ENCODE results near the gene CD109.

DNA sequence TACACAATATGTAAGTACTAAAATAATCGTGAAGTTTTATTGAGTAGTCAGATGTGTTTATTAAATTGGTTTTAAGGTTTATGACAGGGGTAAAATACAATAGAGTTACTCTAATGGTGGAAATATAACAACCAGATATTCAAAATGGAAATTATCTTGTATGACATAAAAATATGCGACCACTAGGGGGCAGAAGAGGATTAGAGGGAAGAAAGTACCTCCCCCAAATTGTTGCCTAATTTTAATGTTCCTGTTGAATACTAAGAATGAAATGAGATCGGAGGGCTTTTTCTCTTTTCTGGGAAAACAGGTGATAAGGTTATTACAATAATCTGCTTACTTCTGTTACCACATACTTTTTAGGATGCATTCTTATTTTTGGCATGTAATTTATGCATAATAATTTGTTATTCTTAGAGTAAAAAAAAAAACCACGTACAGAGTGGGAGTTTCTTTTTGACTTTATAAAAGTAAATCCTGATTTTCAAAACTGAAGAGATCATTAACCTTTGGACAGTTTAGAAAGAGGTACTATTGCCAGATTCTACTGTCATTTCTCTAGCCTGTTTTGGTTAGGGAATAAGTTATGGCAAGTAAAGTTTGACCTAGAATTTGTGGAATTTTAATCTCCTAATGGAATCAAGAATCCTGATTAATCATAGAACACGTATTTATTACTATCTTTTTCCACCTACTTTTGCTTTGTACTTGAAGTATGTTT lies 159.2 kb downstream of the CD109 start:
- no peak for TF ChIP-seq ZNF70 (CRISPR knock-in tag; IDR thresholded peaks at IDR 0.05)
- no peak for TF ChIP-seq RARB (CRISPR knock-in tag; IDR thresholded peaks at IDR 0.05)
- no peak for TF ChIP-seq ZFP30 (CRISPR knock-in tag; IDR thresholded peaks at IDR 0.05)
- TF ChIP-seq, protein P1, sequence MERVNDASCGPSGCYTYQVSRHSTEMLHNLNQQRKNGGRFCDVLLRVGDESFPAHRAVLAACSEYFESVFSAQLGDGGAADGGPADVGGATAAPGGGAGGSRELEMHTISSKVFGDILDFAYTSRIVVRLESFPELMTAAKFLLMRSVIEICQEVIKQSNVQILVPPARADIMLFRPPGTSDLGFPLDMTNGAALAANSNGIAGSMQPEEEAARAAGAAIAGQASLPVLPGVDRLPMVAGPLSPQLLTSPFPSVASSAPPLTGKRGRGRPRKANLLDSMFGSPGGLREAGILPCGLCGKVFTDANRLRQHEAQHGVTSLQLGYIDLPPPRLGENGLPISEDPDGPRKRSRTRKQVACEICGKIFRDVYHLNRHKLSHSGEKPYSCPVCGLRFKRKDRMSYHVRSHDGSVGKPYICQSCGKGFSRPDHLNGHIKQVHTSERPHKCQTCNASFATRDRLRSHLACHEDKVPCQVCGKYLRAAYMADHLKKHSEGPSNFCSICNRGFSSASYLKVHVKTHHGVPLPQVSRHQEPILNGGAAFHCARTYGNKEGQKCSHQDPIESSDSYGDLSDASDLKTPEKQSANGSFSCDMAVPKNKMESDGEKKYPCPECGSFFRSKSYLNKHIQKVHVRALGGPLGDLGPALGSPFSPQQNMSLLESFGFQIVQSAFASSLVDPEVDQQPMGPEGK (CRISPR knock-in tag; IDR thresholded peaks at IDR 0.05; ENCODE audit: borderline replicate concordance) = no peak
- TF ChIP-seq TOX (CRISPR knock-in tag; IDR thresholded peaks at IDR 0.05; ENCODE audit: borderline replicate concordance) = no peak
- TF ChIP-seq, protein P2, sequence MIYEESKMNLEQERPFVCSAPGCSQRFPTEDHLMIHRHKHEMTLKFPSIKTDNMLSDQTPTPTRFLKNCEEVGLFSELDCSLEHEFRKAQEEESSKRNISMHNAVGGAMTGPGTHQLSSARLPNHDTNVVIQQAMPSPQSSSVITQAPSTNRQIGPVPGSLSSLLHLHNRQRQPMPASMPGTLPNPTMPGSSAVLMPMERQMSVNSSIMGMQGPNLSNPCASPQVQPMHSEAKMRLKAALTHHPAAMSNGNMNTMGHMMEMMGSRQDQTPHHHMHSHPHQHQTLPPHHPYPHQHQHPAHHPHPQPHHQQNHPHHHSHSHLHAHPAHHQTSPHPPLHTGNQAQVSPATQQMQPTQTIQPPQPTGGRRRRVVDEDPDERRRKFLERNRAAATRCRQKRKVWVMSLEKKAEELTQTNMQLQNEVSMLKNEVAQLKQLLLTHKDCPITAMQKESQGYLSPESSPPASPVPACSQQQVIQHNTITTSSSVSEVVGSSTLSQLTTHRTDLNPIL (CRISPR knock-in tag; IDR thresholded peaks at IDR 0.05; ENCODE audit: low read depth) = no peak
- TF ChIP-seq, protein P3, sequence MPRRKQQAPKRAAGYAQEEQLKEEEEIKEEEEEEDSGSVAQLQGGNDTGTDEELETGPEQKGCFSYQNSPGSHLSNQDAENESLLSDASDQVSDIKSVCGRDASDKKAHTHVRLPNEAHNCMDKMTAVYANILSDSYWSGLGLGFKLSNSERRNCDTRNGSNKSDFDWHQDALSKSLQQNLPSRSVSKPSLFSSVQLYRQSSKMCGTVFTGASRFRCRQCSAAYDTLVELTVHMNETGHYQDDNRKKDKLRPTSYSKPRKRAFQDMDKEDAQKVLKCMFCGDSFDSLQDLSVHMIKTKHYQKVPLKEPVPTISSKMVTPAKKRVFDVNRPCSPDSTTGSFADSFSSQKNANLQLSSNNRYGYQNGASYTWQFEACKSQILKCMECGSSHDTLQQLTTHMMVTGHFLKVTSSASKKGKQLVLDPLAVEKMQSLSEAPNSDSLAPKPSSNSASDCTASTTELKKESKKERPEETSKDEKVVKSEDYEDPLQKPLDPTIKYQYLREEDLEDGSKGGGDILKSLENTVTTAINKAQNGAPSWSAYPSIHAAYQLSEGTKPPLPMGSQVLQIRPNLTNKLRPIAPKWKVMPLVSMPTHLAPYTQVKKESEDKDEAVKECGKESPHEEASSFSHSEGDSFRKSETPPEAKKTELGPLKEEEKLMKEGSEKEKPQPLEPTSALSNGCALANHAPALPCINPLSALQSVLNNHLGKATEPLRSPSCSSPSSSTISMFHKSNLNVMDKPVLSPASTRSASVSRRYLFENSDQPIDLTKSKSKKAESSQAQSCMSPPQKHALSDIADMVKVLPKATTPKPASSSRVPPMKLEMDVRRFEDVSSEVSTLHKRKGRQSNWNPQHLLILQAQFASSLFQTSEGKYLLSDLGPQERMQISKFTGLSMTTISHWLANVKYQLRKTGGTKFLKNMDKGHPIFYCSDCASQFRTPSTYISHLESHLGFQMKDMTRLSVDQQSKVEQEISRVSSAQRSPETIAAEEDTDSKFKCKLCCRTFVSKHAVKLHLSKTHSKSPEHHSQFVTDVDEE (CRISPR knock-in tag; IDR thresholded peaks at IDR 0.05) = no peak
- TF ChIP-seq ZFP3 (CRISPR knock-in tag; IDR thresholded peaks at IDR 0.05) = no peak
- no peak for TF ChIP-seq ISL1 (CRISPR knock-in tag; IDR thresholded peaks at IDR 0.05)
- TF ChIP-seq, protein P4, sequence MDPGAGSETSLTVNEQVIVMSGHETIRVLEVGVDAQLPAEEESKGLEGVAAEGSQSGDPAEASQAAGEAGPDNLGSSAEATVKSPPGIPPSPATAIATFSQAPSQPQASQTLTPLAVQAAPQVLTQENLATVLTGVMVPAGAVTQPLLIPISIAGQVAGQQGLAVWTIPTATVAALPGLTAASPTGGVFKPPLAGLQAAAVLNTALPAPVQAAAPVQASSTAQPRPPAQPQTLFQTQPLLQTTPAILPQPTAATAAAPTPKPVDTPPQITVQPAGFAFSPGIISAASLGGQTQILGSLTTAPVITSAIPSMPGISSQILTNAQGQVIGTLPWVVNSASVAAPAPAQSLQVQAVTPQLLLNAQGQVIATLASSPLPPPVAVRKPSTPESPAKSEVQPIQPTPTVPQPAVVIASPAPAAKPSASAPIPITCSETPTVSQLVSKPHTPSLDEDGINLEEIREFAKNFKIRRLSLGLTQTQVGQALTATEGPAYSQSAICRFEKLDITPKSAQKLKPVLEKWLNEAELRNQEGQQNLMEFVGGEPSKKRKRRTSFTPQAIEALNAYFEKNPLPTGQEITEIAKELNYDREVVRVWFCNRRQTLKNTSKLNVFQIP (CRISPR knock-in tag; IDR thresholded peaks at IDR 0.05; ENCODE audit: borderline replicate concordance, low read depth) = no peak

Data from SK-N-SH treated with all-trans-retinoic acid at 6 μM for 48 hours (cell line).